HL-60/S4 treated with retinoic acid at 250 ng/mL for 4 days and 3 days (cell line): ENCODE data around the gene TRIM22.
"Not testable (repeated sequence)": the region's sequence is repeated elsewhere in the genome, so short reads cannot be mapped to it uniquely, and the experiment has no call there.

Experiments
- in situ Hi-C: fragments of 300-500 bp; cut with MboI; formaldehyde crosslinking; loops from 2 replicates; pipeline ENCODE4 v1.7.0; 2022; ENCODE audit warnings: low sequenced_read_pairs

Gene TRIM22

GRCh38 chr11:5689551-5689983 is at the start of gene TRIM22:
Gene TRIM22, plus strand, starts transcription at chr11:5689790. Its CDS starts 6,443 bp downstream, at chr11:5696233.
- in situ Hi-C loops = no loop called here

GRCh38 chr11:5639953-5640352 is 49.6 kb upstream of the TRIM22 start:
- in situ Hi-C loops = no loop called here

GRCh38 chr11:5643585-5643984 is 46.0 kb upstream of the TRIM22 start:
- in situ Hi-C loops = no loop called here

- in situ Hi-C loops = no loop called here
Measured at GRCh38 chr11:5646139-5646538, 43.5 kb upstream of the TRIM22 start.

GRCh38 chr11:5655474-5655873 is 34.1 kb upstream of the TRIM22 start:
- in situ Hi-C loops = no loop called here

GRCh38 chr11:5656956-5657355 is 32.6 kb upstream of the TRIM22 start:
- in situ Hi-C loops = not testable (repeated sequence)

- in situ Hi-C loops = no loop called here
Measured at GRCh38 chr11:5658318-5658717, 31.3 kb upstream of the TRIM22 start.

GRCh38 chr11:5663511-5663910 is 26.1 kb upstream of the TRIM22 start:
- in situ Hi-C loops = no loop called here

- in situ Hi-C loops = no loop called here
Measured at GRCh38 chr11:5665051-5665570, 24.5 kb upstream of the TRIM22 start.

- in situ Hi-C loops = no loop called here
Measured at GRCh38 chr11:5665746-5666401, 23.7 kb upstream of the TRIM22 start.

GRCh38 chr11:5666402-5666793 is 23.2 kb upstream of the TRIM22 start:
- in situ Hi-C loops = no loop called here

GRCh38 chr11:5671831-5672230 is 17.8 kb upstream of the TRIM22 start:
- in situ Hi-C loops = no loop called here

GRCh38 chr11:5674391-5674790 is 15.2 kb upstream of the TRIM22 start:
- in situ Hi-C loops = no loop called here

GRCh38 chr11:5679811-5680210 is 9.8 kb upstream of the TRIM22 start:
- in situ Hi-C loops = no loop called here

- in situ Hi-C loops = not testable (repeated sequence)
Measured at GRCh38 chr11:5682890-5683441, 6.6 kb upstream of the TRIM22 start.

- in situ Hi-C loops = not testable (repeated sequence)
Measured at GRCh38 chr11:5683620-5684019, 6.0 kb upstream of the TRIM22 start.

- in situ Hi-C loops = no loop called here
Measured at GRCh38 chr11:5684036-5684645, 5.4 kb upstream of the TRIM22 start.

- in situ Hi-C loops = no loop called here
Measured at GRCh38 chr11:5684646-5685362, 4.8 kb upstream of the TRIM22 start, which contains the start of gene TRIM5. Gene TRIM5, minus strand, starts transcription at chr11:5685074. Its CDS starts 4,897 bp downstream, at chr11:5680177.

- in situ Hi-C loops = no loop called here
Measured at GRCh38 chr11:5686426-5686825, 3.2 kb upstream of the TRIM22 start.

GRCh38 chr11:5688482-5688881 is 1.1 kb upstream of the TRIM22 start:
- in situ Hi-C loops = no loop called here

GRCh38 chr11:5690216-5690615 is 626 bp downstream of the TRIM22 start:
- in situ Hi-C loops = no loop called here
